ENCODE results near the gene SNF8. TPM values are rescaled to one million over a fixed set of nuclear protein-coding genes. Genes with fewer than 3 reads are reported as not detected.

SNF8 gene
- total RNA-seq, 1 experiment from 2014 or later, result 129 TPM

DNA sequence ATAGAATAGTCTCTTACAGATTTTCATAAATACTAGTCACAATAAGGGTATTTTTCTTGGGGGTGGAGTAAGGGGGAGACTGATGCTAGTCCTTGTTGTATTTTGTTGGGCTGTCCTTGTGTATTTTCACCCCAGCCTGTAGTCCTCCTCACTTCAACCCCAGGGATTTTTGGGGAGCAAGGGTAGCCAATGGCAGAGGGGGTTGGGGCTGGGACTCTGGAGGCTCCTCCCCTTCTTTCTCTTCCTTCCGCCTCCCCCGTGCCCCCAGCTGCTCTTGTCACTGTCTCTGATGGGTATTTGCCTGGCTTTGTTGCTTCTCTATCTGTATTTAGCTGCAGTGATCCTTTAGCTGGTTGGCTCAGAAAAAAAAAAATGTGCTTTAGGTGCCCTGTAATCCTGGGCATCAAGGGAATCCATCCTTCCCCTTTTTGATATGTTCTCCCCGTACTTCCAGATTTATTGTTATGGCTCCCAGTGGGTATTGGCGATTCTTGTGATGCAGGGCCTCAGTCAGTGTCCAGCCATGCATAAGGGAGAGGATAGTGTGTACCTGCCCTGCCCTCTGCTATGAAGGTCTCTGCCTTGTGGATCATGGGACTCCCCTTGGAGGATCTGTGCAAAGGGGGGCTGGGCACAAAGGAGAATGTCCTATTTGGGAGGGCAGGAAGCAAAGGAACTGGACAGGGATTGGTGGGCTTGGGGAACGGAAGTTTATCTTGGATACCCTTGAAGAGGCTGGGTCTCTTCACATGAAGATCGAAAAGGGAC lies 16.5 kb downstream of the SNF8 start:
- H3K9me3 Mint-ChIP-seq, result no peaks in the 10 kb centered on the region
- TF ChIP-seq, protein P1, sequence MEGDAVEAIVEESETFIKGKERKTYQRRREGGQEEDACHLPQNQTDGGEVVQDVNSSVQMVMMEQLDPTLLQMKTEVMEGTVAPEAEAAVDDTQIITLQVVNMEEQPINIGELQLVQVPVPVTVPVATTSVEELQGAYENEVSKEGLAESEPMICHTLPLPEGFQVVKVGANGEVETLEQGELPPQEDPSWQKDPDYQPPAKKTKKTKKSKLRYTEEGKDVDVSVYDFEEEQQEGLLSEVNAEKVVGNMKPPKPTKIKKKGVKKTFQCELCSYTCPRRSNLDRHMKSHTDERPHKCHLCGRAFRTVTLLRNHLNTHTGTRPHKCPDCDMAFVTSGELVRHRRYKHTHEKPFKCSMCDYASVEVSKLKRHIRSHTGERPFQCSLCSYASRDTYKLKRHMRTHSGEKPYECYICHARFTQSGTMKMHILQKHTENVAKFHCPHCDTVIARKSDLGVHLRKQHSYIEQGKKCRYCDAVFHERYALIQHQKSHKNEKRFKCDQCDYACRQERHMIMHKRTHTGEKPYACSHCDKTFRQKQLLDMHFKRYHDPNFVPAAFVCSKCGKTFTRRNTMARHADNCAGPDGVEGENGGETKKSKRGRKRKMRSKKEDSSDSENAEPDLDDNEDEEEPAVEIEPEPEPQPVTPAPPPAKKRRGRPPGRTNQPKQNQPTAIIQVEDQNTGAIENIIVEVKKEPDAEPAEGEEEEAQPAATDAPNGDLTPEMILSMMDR (conservative IDR thresholded peaks at IDR 0.05), result no peak
- Histone ChIP-seq H3K4me1 (ENCODE audit: insufficient read depth, low read length) (no peaks in the 10 kb centered on the region), H3K9me3 (ENCODE audit: control insufficient read depth, low read depth, low read length) (no peaks in the 10 kb centered on the region), H3K79me1 (ENCODE audit: insufficient read depth, low read depth, low read length, poor library complexity, severe bottlenecking) (no peaks in the 10 kb centered on the region), H3K23me2 (ENCODE audit: insufficient read length, low read depth, low read length, poor library complexity, severe bottlenecking) (no peaks in the 10 kb centered on the region), H3K4me2 (ENCODE audit: insufficient read depth, insufficient read length, low read length) (no peak overlapping the region), H2AK5ac (ENCODE audit: insufficient read length, low read length) (no peak overlapping the region), H2BK20ac (ENCODE audit: low read depth, low read length, poor library complexity, severe bottlenecking) (no peak overlapping the region), H3K18ac (ENCODE audit: insufficient read length, low read depth, low read length) (no peak overlapping the region), H3K14ac (ENCODE audit: insufficient read depth, low read length) (no peak overlapping the region), H3K4ac (ENCODE audit: low read depth, low read length) (no peak overlapping the region), H2BK5ac (ENCODE audit: insufficient read length, low read length) (no peak overlapping the region), H3K9ac (ENCODE audit: extremely low read depth, insufficient read length, low read length) (no peak overlapping the region), H3T11ph (ENCODE audit: low read length) (no peak overlapping the region), H2AFZ (ENCODE audit: low read length) (no peak overlapping the region), H4K20me1 (ENCODE audit: control insufficient read depth, insufficient read depth, insufficient read length) (no peaks in the 10 kb centered on the region), H2BK15ac (ENCODE audit: low read depth, low read length) (no peak overlapping the region), H3K27ac (ENCODE audit: insufficient read length, low read depth, low read length) (no peak overlapping the region), H3K56ac (ENCODE audit: insufficient read length, low read depth, low read length) (no peak overlapping the region), H4K91ac (ENCODE audit: insufficient read length, low read depth, low read length) (no peak overlapping the region), H3K79me2 (ENCODE audit: insufficient read depth, low read length) (no peaks in the 10 kb centered on the region), H3K23ac (ENCODE audit: insufficient read length, low read depth, low read length) (no peak overlapping the region), H3K27me3 (ENCODE audit: insufficient read depth, low read length) (no peaks in the 10 kb centered on the region), H4K8ac (replicated peaks; ENCODE audit: insufficient read length, low read depth, low read length) (no peak overlapping the region), H2BK120ac (ENCODE audit: low read depth, low read length, poor library complexity, severe bottlenecking) (no peak overlapping the region), H2BK12ac (ENCODE audit: insufficient read length, low read depth, low read length) (no peak overlapping the region), H4K5ac (ENCODE audit: insufficient read length, low read depth, low read length) (no peak overlapping the region)
- WGBS (ENCODE audit: extremely low coverage, insufficient read length, low lambda C conversion rate), result no CpG with 5 or more reads among the region's 6 CpGs
- no peaks in the 10 kb centered on the region for H3K27me3 Mint-ChIP-seq (ENCODE audit: low read depth)
- DNase-seq, result no peak
- H3K27ac Mint-ChIP-seq, result peak overlapping the region in 2 of 3 experiments; percentile 6 to 53; a peak in 3 of 7 replicates
- H3K4me1 Mint-ChIP-seq, result no peaks in the 10 kb centered on the region
- H3K36me3 Mint-ChIP-seq (ENCODE audit: insufficient read depth in 1 of 3, low read depth in 3 of 3), result peaks cover 29 to 95% (median 76%) of the 10 kb centered on the region in 3 experiments; a peak in 6 of 7 replicates
- no peak overlapping the region for H3K4me3 Mint-ChIP-seq
